ENCODE results near the gene SMPD3. TPM values are rescaled to one million over a fixed set of nuclear protein-coding genes. Genes with fewer than 3 reads are reported as not detected.

The SMPD3 gene
- total RNA-seq, 4 donors from 2014 or later = 0.33 to 2.4 (median 1.3) TPM

- Histone ChIP-seq H3K27me3 (no peaks in the 10 kb centered on the region), H3K4me1 (peaks cover 12 to 20% of the 10 kb centered on the region in 2 donors), H3K27ac (no peak overlapping the region), H3K4me3 (replicated peaks in 1 of 3) (no peak overlapping the region), H3K36me3 (no peaks in the 10 kb centered on the region), H3K9me3 (no peaks in the 10 kb centered on the region)
- 74 to 96% methylated on average over 4 of the region's 4 CpGs for WGBS, 2 donors
- DNase-seq = no peak
- TF ChIP-seq POLR2A (IDR thresholded peaks at IDR 0.05) = no peak
- TF ChIP-seq CTCF (IDR thresholded peaks at IDR 0.05) = no peak
- intact Hi-C loops (cut with DNase I) = no loop called here
Measured at GRCh38 chr16:68369168-68369567, 79.1 kb downstream of the SMPD3 start.

GRCh38 chr16:68368301-68368888, 79.9 kb downstream of the SMPD3 start:
- no peak for DNase-seq
- Histone ChIP-seq H3K9me3 (no peaks in the 10 kb centered on the region), H3K27ac (no peak overlapping the region), H3K27me3 (no peaks in the 10 kb centered on the region), H3K4me3 (replicated peaks in 1 of 3) (no peak overlapping the region), H3K36me3 (no peaks in the 10 kb centered on the region), H3K4me1 (peaks cover 17 to 25% of the 10 kb centered on the region in 2 donors)
- 76 to 89% methylated on average over 12 of the region's 12 CpGs for whole genome bisulfite sequencing, 2 donors
- intact Hi-C loops (cut with DNase I) = no loop called here
- TF ChIP-seq CTCF (IDR thresholded peaks at IDR 0.05) (no peak), POLR2A (IDR thresholded peaks at IDR 0.05) (no peak)

GRCh38 chr16:68367891-68368290, 80.4 kb downstream of the SMPD3 start:
- 44 to 69% methylated on average over 4 to 14 of the region's 14 CpGs for WGBS, 2 donors
- Histone ChIP-seq H3K36me3 (no peaks in the 10 kb centered on the region), H3K4me3 (replicated peaks in 1 of 3) (no peak overlapping the region), H3K4me1 (peaks cover 22 to 30% of the 10 kb centered on the region in 2 donors), H3K9me3 (no peaks in the 10 kb centered on the region), H3K27ac (peak overlapping the region in 1 of 3 donors; percentile 24), H3K27me3 (no peaks in the 10 kb centered on the region)
- intact Hi-C loops (cut with DNase I) = no loop called here
- TF ChIP-seq CTCF (IDR thresholded peaks at IDR 0.05) (peak in 1 of 6 experiments; percentile 28), POLR2A (IDR thresholded peaks at IDR 0.05) (no peak)
- no peak for DNase-seq

GRCh38 chr16:68367440-68367839, 80.9 kb downstream of the SMPD3 start:
- no peak overlapping the region for H3K4me3 ChIP-seq (replicated peaks in 1 of 3)
- H3K27me3 ChIP-seq = no peaks in the 10 kb centered on the region
- H3K27ac ChIP-seq = peak overlapping the region in 1 of 3 donors; percentile 24
- peak; percentile 88 to 92 for DNase-seq
- intact Hi-C loops (cut with DNase I) = no loop called here
- no peaks in the 10 kb centered on the region for H3K36me3 ChIP-seq
- no peaks in the 10 kb centered on the region for H3K9me3 ChIP-seq
- H3K4me1 ChIP-seq = peaks cover 24 to 30% of the 10 kb centered on the region in 2 donors
- 44 to 47% methylated on average over 11 to 20 of the region's 20 CpGs for WGBS, 2 donors
- TF ChIP-seq POLR2A (IDR thresholded peaks at IDR 0.05) (no peak), CTCF (IDR thresholded peaks at IDR 0.05) (peak in 1 of 6 experiments; percentile 8)

- TF ChIP-seq POLR2A (IDR thresholded peaks at IDR 0.05) = no peak
- TF ChIP-seq CTCF (IDR thresholded peaks at IDR 0.05) = peak in 4 of 6 experiments; percentile 12 to 37 (median 36)
- no peaks in the 10 kb centered on the region for H3K36me3 ChIP-seq
- 34 to 47% methylated on average over 11 to 13 of the region's 13 CpGs for WGBS, 2 donors
- no peaks in the 10 kb centered on the region for H3K9me3 ChIP-seq
- peaks cover 24 to 30% of the 10 kb centered on the region in 2 donors for H3K4me1 ChIP-seq
- H3K27me3 ChIP-seq = no peaks in the 10 kb centered on the region
- H3K4me3 ChIP-seq (replicated peaks in 1 of 3) = no peak overlapping the region
- peak; percentile 34 to 51 for DNase-seq
- no peak overlapping the region for H3K27ac ChIP-seq
- intact Hi-C loops (cut with DNase I) = no loop called here
Measured at GRCh38 chr16:68367030-68367429, 81.3 kb downstream of the SMPD3 start.
